ENCODE measurements around the gene SRA1.

DNA sequence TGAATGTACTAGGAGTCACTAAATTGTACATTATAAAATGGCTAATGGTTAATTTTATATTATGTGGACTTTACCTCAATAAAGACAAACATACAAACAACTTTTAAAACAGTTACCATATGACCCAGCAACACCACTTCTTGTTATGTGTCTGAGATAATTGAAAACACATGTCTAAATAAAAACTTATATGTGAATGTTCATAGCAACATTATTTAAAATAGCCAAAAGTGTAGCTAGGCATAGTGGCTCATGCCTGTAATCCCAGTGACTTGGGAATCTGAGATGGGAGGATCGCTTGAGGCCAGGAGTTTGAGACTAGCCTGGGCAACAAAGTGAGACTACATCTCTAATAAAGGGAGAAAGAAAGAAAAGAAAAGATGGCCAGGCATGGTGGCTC, 30.2 kb upstream of the SRA1 start:
- TF ChIP-seq, protein P1, sequence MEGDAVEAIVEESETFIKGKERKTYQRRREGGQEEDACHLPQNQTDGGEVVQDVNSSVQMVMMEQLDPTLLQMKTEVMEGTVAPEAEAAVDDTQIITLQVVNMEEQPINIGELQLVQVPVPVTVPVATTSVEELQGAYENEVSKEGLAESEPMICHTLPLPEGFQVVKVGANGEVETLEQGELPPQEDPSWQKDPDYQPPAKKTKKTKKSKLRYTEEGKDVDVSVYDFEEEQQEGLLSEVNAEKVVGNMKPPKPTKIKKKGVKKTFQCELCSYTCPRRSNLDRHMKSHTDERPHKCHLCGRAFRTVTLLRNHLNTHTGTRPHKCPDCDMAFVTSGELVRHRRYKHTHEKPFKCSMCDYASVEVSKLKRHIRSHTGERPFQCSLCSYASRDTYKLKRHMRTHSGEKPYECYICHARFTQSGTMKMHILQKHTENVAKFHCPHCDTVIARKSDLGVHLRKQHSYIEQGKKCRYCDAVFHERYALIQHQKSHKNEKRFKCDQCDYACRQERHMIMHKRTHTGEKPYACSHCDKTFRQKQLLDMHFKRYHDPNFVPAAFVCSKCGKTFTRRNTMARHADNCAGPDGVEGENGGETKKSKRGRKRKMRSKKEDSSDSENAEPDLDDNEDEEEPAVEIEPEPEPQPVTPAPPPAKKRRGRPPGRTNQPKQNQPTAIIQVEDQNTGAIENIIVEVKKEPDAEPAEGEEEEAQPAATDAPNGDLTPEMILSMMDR (IDR thresholded peaks at IDR 0.05): no peak
- no peak for TF ChIP-seq POLR2A (IDR thresholded peaks at IDR 0.05)
- no peak for TF ChIP-seq POLR2AphosphoS5 (IDR thresholded peaks at IDR 0.05)
- TF ChIP-seq EP300 (IDR thresholded peaks at IDR 0.05; ENCODE audit: low read depth): no peak

Measured in transverse colon (tissue), 4 donors.